Measurements from ENCODE around the gene GRM7.

Gene GRM7

DNA sequence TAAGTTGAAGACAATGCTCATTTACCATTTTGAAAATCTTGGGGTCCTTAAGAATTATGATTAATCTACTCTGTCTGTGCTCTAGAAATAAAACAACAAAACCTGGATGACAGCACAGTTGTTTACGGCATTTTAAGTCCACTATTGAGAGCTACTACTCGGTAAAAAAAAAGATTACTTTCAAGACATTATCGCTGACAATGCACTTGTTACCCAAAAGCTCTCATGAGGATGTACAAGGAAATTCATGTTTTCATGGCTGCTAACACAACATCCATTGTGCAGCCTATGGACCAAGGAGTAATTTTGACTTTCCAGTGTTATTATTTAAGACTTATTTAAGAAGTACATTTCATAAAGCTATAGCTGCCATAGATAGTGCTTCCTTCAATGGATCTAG, 221.3 kb downstream of the GRM7 start:
- TF ChIP-seq, protein P1, sequence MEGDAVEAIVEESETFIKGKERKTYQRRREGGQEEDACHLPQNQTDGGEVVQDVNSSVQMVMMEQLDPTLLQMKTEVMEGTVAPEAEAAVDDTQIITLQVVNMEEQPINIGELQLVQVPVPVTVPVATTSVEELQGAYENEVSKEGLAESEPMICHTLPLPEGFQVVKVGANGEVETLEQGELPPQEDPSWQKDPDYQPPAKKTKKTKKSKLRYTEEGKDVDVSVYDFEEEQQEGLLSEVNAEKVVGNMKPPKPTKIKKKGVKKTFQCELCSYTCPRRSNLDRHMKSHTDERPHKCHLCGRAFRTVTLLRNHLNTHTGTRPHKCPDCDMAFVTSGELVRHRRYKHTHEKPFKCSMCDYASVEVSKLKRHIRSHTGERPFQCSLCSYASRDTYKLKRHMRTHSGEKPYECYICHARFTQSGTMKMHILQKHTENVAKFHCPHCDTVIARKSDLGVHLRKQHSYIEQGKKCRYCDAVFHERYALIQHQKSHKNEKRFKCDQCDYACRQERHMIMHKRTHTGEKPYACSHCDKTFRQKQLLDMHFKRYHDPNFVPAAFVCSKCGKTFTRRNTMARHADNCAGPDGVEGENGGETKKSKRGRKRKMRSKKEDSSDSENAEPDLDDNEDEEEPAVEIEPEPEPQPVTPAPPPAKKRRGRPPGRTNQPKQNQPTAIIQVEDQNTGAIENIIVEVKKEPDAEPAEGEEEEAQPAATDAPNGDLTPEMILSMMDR (IDR thresholded peaks at IDR 0.05; ENCODE audit: low read depth, low read length), result no peak
- TF ChIP-seq EZH2phosphoT487 (IDR thresholded peaks at IDR 0.05; ENCODE audit: low read depth), result no peak
- no peak overlapping the region for H3K9ac ChIP-seq (ENCODE audit: low read length)
- H3K27ac ChIP-seq (ENCODE audit: low read length), result no peak overlapping the region
- no peaks in the 10 kb centered on the region for H4K20me1 ChIP-seq (ENCODE audit: insufficient read depth, low read length)
- no peaks in the 10 kb centered on the region for H3K9me3 ChIP-seq (ENCODE audit: insufficient read depth, low read length)
- H3K4me3 ChIP-seq (ENCODE audit: low read length), result no peak overlapping the region
- no peaks in the 10 kb centered on the region for H3K27me3 ChIP-seq (ENCODE audit: low read depth, low read length)
- no peak overlapping the region for H3K4me2 ChIP-seq (ENCODE audit: low read length)
- no peaks in the 10 kb centered on the region for H3K4me1 ChIP-seq (ENCODE audit: low read length)
- no peaks in the 10 kb centered on the region for H3K36me3 ChIP-seq (replicated peaks; ENCODE audit: low read depth, low read length)
- no peak overlapping the region for H2AFZ ChIP-seq (ENCODE audit: low read depth, low read length)
- H3K79me2 ChIP-seq (ENCODE audit: low read length), result no peaks in the 10 kb centered on the region

- Histone ChIP-seq H3K9ac (ENCODE audit: low read length) (no peak overlapping the region), H3K4me2 (ENCODE audit: low read length) (no peak overlapping the region), H3K4me1 (ENCODE audit: low read length) (no peaks in the 10 kb centered on the region), H3K79me2 (ENCODE audit: low read length) (no peaks in the 10 kb centered on the region), H3K36me3 (replicated peaks; ENCODE audit: low read depth, low read length) (no peaks in the 10 kb centered on the region), H3K9me3 (ENCODE audit: insufficient read depth, low read length) (no peaks in the 10 kb centered on the region), H3K27me3 (ENCODE audit: low read depth, low read length) (no peaks in the 10 kb centered on the region), H2AFZ (ENCODE audit: low read depth, low read length) (no peak overlapping the region), H3K4me3 (ENCODE audit: low read length) (no peak overlapping the region), H4K20me1 (ENCODE audit: insufficient read depth, low read length) (no peaks in the 10 kb centered on the region), H3K27ac (ENCODE audit: low read length) (no peak overlapping the region)
- TF ChIP-seq, protein P1 (IDR thresholded peaks at IDR 0.05; ENCODE audit: low read depth, low read length), result no peak
- TF ChIP-seq EZH2phosphoT487 (IDR thresholded peaks at IDR 0.05; ENCODE audit: low read depth), result no peak
Measured at GRCh38 chr3:7086417-7086816, 225.5 kb downstream of the GRM7 start.

DNA sequence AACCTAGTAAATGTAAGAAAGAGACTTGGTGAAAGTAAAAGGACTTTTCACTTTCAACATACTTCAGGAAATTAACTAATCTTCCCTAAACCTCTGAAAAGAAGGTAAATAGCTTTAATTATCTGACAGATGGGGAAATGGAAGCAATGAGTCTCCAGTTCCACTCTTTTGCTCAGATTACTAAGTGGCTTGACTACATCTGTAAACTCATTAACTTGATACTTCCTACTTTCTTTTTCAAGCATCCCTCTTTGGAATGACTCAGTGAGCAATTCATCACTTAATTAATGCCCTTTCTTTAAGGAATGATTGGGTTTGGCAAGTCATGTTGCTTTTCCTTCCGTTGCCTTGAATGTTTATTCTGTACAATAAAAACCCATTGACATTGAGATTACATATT, 234.2 kb downstream of the GRM7 start:
- Histone ChIP-seq H3K4me3 (ENCODE audit: low read length) (no peak overlapping the region), H3K27ac (ENCODE audit: low read length) (no peak overlapping the region), H2AFZ (ENCODE audit: low read depth, low read length) (no peak overlapping the region), H3K4me1 (ENCODE audit: low read length) (no peaks in the 10 kb centered on the region), H4K20me1 (ENCODE audit: insufficient read depth, low read length) (no peaks in the 10 kb centered on the region), H3K36me3 (replicated peaks; ENCODE audit: low read depth, low read length) (no peaks in the 10 kb centered on the region), H3K4me2 (ENCODE audit: low read length) (no peak overlapping the region), H3K9me3 (ENCODE audit: insufficient read depth, low read length) (peaks cover 11% of the 10 kb centered on the region; the same call in 1 of the 2 replicates), H3K27me3 (ENCODE audit: low read depth, low read length) (no peaks in the 10 kb centered on the region), H3K79me2 (ENCODE audit: low read length) (no peaks in the 10 kb centered on the region), H3K9ac (ENCODE audit: low read length) (no peak overlapping the region)
- TF ChIP-seq, protein P1 (IDR thresholded peaks at IDR 0.05; ENCODE audit: low read depth, low read length), result no peak
- TF ChIP-seq EZH2phosphoT487 (IDR thresholded peaks at IDR 0.05; ENCODE audit: low read depth), result no peak

GRCh38 chr3:7100136-7100535, 239.2 kb downstream of the GRM7 start:
- H3K9me3 ChIP-seq (ENCODE audit: insufficient read depth, low read length), result peaks cover 11% of the 10 kb centered on the region; the same call in 1 of the 2 replicates
- no peak overlapping the region for H2AFZ ChIP-seq (ENCODE audit: low read depth, low read length)
- no peaks in the 10 kb centered on the region for H3K79me2 ChIP-seq (ENCODE audit: low read length)
- no peak for TF ChIP-seq EZH2phosphoT487 (IDR thresholded peaks at IDR 0.05; ENCODE audit: low read depth)
- TF ChIP-seq, protein P1 (IDR thresholded peaks at IDR 0.05; ENCODE audit: low read depth, low read length), result no peak
- H3K4me2 ChIP-seq (ENCODE audit: low read length), result no peak overlapping the region
- no peaks in the 10 kb centered on the region for H3K36me3 ChIP-seq (replicated peaks; ENCODE audit: low read depth, low read length)
- no peak overlapping the region for H3K27ac ChIP-seq (ENCODE audit: low read length)
- no peak overlapping the region for H3K9ac ChIP-seq (ENCODE audit: low read length)
- H3K4me1 ChIP-seq (ENCODE audit: low read length), result no peaks in the 10 kb centered on the region
- H3K27me3 ChIP-seq (ENCODE audit: low read depth, low read length), result no peaks in the 10 kb centered on the region
- no peaks in the 10 kb centered on the region for H4K20me1 ChIP-seq (ENCODE audit: insufficient read depth, low read length)
- H3K4me3 ChIP-seq (ENCODE audit: low read length), result no peak overlapping the region
